ENCODE measurements around the gene FILIP1. TPM values are rescaled to one million over a fixed set of nuclear protein-coding genes. Genes with fewer than 3 reads are reported as not detected.

FILIP1 gene
- polyA plus RNA-seq, 1 experiment: 0.44 TPM

- no peaks in the 10 kb centered on the region for H3K27me3 ChIP-seq (ENCODE audit: control insufficient read depth, insufficient read depth, low read length)
- H3K36me3 ChIP-seq (ENCODE audit: control insufficient read depth, insufficient read depth, low read length): no peaks in the 10 kb centered on the region
- POLR2A ChIA-PET: no interaction called here
- H3K4me3 ChIP-seq (ENCODE audit: low read depth, low read length): no peak overlapping the region
- no peak for TF ChIP-seq CTCF (IDR thresholded peaks at IDR 0.05; ENCODE audit: insufficient read depth, low read depth, low read length)
- no peak for DNase-seq (ENCODE audit: low read depth)
- CTCF ChIA-PET: no interaction called here
Measured at GRCh38 chr6:75397656-75398465, 95.7 kb downstream of the FILIP1 start.

- DNase-seq (ENCODE audit: low read depth): no peak
- Histone ChIP-seq H3K4me3 (ENCODE audit: low read depth, low read length) (no peak overlapping the region), H3K36me3 (ENCODE audit: control insufficient read depth, insufficient read depth, low read length) (no peaks in the 10 kb centered on the region), H3K27me3 (ENCODE audit: control insufficient read depth, insufficient read depth, low read length) (no peaks in the 10 kb centered on the region)
- CTCF ChIA-PET: no interaction called here
- POLR2A ChIA-PET: no interaction called here
- no peak for TF ChIP-seq CTCF (IDR thresholded peaks at IDR 0.05; ENCODE audit: insufficient read depth, low read depth, low read length)
Measured at GRCh38 chr6:75397171-75397570, 96.4 kb downstream of the FILIP1 start.

- Histone ChIP-seq H3K4me3 (ENCODE audit: low read depth, low read length) (no peak overlapping the region), H3K36me3 (ENCODE audit: control insufficient read depth, insufficient read depth, low read length) (no peaks in the 10 kb centered on the region), H3K27me3 (ENCODE audit: control insufficient read depth, insufficient read depth, low read length) (no peaks in the 10 kb centered on the region)
- ChIA-PET CTCF (no interaction called here), POLR2A (no interaction called here)
- DNase-seq (ENCODE audit: low read depth): no peak
- no peak for TF ChIP-seq CTCF (IDR thresholded peaks at IDR 0.05; ENCODE audit: insufficient read depth, low read depth, low read length)
Measured at GRCh38 chr6:75396005-75396800, 97.4 kb downstream of the FILIP1 start.

GRCh38 chr6:75393806-75394205, 99.8 kb downstream of the FILIP1 start:
- no peak overlapping the region for H3K4me3 ChIP-seq (ENCODE audit: low read depth, low read length)
- DNase-seq (ENCODE audit: low read depth): no peak
- ChIA-PET POLR2A (no interaction called here), CTCF (interaction anchor here (0.9 kb wide), 1 partner anchor 26 kb away, joined by 3 read pairs; no protein-coding TSS in a partner anchor)
- no peak for TF ChIP-seq CTCF (IDR thresholded peaks at IDR 0.05; ENCODE audit: insufficient read depth, low read depth, low read length)
- no peaks in the 10 kb centered on the region for H3K27me3 ChIP-seq (ENCODE audit: control insufficient read depth, insufficient read depth, low read length)
- H3K36me3 ChIP-seq (ENCODE audit: control insufficient read depth, insufficient read depth, low read length): no peaks in the 10 kb centered on the region

GRCh38 chr6:75391276-75391675, 102.3 kb downstream of the FILIP1 start:
- DNase-seq (ENCODE audit: low read depth): no peak
- no peaks in the 10 kb centered on the region for H3K36me3 ChIP-seq (ENCODE audit: control insufficient read depth, insufficient read depth, low read length)
- POLR2A ChIA-PET: no interaction called here
- CTCF ChIA-PET: no interaction called here
- no peak for TF ChIP-seq CTCF (IDR thresholded peaks at IDR 0.05; ENCODE audit: insufficient read depth, low read depth, low read length)
- H3K4me3 ChIP-seq (ENCODE audit: low read depth, low read length): no peak overlapping the region
- H3K27me3 ChIP-seq (ENCODE audit: control insufficient read depth, insufficient read depth, low read length): no peaks in the 10 kb centered on the region
